GM12864 (cell line): ENCODE data around the gene TOGARAM1.

ENCODE experiments used
- DNase-seq: peaks from one replicate; pipeline ENCODE4 v3.0.0-alpha.2; 2011; ENCODE audit warnings: low read depth
- H3K4me3 ChIP-seq: 2 replicates; pipeline ENCODE4 v1.5.1; 2011; ENCODE audit warnings: mild to moderate bottlenecking, low read depth, low read length, control low read depth
- TF ChIP-seq, protein P1 (sequence below): IDR thresholded peaks from 2 replicates; pipeline ENCODE4 v1.5.1; 2011; ENCODE audit warnings: low read depth, mild to moderate bottlenecking, moderate library complexity, low read length, control low read depth, inconsistent platforms; ENCODE audit errors: missing control alignments

The TOGARAM1 gene

DNA sequence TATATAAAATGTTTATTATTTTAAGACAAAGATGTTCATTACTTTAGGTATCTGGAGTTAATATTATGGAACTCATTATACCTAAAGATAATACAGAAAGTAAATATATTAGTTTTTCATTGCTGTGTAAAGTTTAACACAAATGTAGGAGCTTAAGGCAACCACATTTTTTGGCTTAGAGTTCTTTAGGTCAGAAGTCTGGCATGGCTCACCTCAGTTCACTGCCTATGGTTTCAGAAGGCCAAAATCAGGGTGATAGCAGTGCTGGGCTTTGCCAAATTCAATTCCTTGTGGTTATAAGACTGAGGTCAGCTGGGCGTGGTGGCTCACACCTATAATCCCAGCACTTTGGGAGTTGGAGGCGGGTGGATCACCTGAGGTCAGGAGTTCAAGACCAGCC is 86.4 kb downstream of the TOGARAM1 start:
- TF ChIP-seq, protein P1, sequence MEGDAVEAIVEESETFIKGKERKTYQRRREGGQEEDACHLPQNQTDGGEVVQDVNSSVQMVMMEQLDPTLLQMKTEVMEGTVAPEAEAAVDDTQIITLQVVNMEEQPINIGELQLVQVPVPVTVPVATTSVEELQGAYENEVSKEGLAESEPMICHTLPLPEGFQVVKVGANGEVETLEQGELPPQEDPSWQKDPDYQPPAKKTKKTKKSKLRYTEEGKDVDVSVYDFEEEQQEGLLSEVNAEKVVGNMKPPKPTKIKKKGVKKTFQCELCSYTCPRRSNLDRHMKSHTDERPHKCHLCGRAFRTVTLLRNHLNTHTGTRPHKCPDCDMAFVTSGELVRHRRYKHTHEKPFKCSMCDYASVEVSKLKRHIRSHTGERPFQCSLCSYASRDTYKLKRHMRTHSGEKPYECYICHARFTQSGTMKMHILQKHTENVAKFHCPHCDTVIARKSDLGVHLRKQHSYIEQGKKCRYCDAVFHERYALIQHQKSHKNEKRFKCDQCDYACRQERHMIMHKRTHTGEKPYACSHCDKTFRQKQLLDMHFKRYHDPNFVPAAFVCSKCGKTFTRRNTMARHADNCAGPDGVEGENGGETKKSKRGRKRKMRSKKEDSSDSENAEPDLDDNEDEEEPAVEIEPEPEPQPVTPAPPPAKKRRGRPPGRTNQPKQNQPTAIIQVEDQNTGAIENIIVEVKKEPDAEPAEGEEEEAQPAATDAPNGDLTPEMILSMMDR = no peak
- no peak overlapping the region for H3K4me3 ChIP-seq
- DNase-seq = no peak

DNA sequence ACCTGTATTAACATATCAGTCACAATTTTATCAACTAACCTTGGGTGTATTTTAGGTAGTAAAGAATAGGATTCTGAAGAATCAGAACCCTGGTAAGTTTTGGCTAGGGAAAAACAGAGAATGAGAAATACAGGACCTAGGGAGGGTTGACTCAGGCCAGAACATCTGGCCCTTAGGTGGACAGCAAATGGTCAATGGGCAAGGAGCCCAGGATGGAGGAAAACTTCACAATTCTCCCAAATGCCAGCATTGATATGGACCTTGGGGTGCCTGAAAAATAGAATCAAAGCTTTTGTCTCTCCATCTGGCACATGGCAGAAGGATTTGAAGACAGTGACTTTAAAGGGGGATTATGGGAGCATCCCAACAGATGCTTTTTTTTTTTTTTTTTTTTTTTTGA is 89.2 kb downstream of the TOGARAM1 start:
- H3K4me3 ChIP-seq = no peak overlapping the region
- DNase-seq = no peak
- TF ChIP-seq, protein P1 = no peak

DNA sequence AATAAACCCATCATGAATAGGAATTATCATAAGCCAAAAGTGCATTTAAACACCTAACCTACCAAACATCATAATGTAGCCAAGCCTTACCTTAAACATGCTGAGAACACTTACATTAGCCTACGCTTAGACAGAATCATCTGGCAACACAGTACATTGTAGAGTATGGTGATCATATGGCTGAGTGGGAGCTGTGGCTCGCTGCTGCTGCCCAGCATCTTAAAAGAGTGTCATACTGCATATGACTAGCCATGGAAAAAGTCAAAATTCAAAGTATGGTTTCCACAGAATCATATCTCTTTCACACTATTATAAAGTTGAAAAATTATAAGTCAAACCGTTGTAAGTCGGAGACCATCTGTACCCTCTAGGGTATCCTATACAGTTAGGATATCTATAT is 89.9 kb downstream of the TOGARAM1 start:
- no peak overlapping the region for H3K4me3 ChIP-seq
- DNase-seq = no peak
- TF ChIP-seq, protein P1 = no peak

DNA sequence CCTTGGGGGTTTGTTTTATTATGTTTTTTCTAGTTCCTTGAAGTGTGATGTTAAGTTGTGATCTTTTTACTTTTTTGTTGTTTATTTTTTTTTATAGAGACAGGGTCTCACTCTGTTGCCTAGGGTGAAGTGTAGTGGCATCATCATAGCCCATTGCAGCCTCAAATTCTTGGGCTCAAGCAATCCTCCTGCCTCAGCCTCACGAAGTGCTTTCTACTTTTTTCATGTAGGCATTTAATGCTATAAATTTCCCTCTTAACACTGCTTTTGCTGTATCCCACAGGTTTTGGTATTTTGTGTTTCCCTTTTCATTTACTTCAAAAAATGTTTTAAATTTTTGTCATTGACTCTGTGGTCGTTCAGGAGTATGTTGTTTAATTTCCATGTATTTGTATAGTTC is 95.4 kb downstream of the TOGARAM1 start:
- no peak overlapping the region for H3K4me3 ChIP-seq
- TF ChIP-seq, protein P1 = no peak
- DNase-seq = no peak

DNA sequence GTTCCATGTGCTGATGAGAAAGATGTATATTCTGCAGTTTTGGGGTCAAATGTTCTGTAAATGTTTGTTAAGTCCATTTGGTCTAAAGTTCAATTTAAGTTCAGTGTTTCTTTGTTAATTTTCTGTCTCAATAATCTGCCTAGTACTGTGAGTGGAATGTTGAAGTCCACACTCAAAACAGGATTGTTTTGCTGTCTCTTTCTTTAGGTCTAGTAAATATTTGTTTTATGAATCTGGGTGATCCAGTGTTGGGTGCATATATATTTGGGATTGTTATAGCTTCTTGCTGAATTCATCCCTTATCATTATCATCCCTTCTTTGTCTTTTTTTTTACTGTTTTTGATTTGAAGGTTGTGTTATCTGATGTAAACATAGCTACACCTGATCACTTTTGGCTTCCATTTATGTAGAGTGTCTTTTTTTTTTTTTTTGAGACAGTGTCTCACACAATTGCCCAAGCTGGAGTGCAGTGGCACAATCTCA is 95.9 kb downstream of the TOGARAM1 start:
- TF ChIP-seq, protein P1 = no peak
- no peak for DNase-seq
- no peak overlapping the region for H3K4me3 ChIP-seq

DNA sequence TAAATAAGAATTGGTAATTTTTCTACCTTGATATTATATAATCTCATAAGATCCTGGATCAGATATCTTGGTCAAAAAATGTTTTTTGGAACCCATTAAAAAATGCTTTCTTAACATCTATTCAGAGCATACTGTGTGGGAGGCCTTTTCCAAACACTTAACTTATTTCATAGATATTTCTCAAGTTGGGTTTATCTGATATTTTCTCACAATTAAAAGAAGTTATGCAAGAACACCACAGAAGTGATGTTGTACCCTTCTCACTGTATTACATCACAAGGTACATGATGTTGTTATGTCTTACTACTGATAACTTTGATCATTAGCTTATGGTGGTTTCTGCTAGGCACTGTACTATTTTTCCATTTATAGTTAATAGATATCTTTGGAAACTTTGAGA is 98.6 kb downstream of the TOGARAM1 start:
- no peak for DNase-seq
- H3K4me3 ChIP-seq = no peak overlapping the region
- TF ChIP-seq, protein P1 = no peak

DNA sequence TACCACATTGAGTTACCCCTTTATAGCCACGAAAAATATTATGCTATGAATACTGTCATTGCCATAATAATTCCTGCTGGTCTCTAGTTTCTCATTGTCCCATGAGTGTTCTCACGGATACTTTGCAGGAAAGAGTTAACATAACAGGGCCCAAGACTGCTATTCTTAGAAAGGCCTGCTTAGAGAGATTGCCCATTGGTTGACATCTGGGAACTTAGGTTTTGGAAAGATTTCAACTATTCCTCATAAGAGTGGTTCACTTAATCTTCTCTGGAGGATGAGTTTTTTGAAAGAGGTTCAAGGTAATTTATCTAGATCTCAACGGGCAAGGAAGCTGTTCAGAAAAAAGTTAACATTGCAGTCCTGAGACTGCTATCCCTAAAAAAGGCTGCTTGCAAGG is 103.5 kb downstream of the TOGARAM1 start:
- DNase-seq = no peak
- TF ChIP-seq, protein P1 = no peak
- no peak overlapping the region for H3K4me3 ChIP-seq
